Effector memory CD8-positive, alpha-beta T cell (primary cell): ENCODE measurements around the gene KIRREL3.
"Not testable (repeated sequence)": the region's sequence is repeated elsewhere in the genome, so short reads cannot be mapped to it uniquely, and the experiment has no call there.

Source experiments
- ATAC-seq: fragments of 150-1000 bp; cut with Tn5 transposase; replicated peaks from 2 replicates; pipeline ENCODE4 v1.10.0; 2021; ENCODE audit warnings: mild to moderate bottlenecking, moderate library complexity
- DNase-seq, 3 experiments: peaks; one replicate each; pipeline ENCODE4 v3.0.0; 2021
- H3K27ac Mint-ChIP-seq, 2 donors: one replicate each; pipeline ENCODE4 v1.8.0; 2022; ENCODE audit warnings: mild to moderate bottlenecking in 2 of 2, mixed read lengths in 2 of 2, moderate library complexity in 2 of 2
- H3K27me3 Mint-ChIP-seq, 2 donors: one replicate each; pipeline ENCODE4 v1.8.0; 2022; ENCODE audit warnings: mixed read lengths in 2 of 2
- H3K36me3 Mint-ChIP-seq: one replicate; pipeline ENCODE4 v1.8.0; 2022; ENCODE audit warnings: mild to moderate bottlenecking, moderate library complexity, mixed read lengths; ENCODE audit not compliant: insufficient read depth
- H3K4me1 Mint-ChIP-seq, 2 donors: one replicate each; pipeline ENCODE4 v1.8.0; 2022; ENCODE audit warnings: low read depth in 2 of 2, mixed read lengths in 2 of 2
- H3K4me3 Mint-ChIP-seq, 2 donors: one replicate each; pipeline ENCODE4 v1.8.0; 2022; ENCODE audit warnings: mild to moderate bottlenecking in 2 of 2, mixed read lengths in 2 of 2, moderate library complexity in 2 of 2
- H3K9me3 Mint-ChIP-seq, 2 donors: one replicate each; pipeline ENCODE4 v1.8.0; 2022; ENCODE audit warnings: mixed read lengths in 2 of 2

KIRREL3 gene

GRCh38 chr11:126407682-126408288 lies 592.8 kb downstream of the KIRREL3 start:
- no peaks in the 10 kb centered on the region for H3K27me3 Mint-ChIP-seq
- peaks cover 0 to 3% of the 10 kb centered on the region in 2 donors for H3K4me1 Mint-ChIP-seq
- no peak overlapping the region for H3K4me3 Mint-ChIP-seq
- H3K36me3 Mint-ChIP-seq, result no peaks in the 10 kb centered on the region
- no peak for ATAC-seq
- H3K9me3 Mint-ChIP-seq, result no peaks in the 10 kb centered on the region
- no peak for DNase-seq
- peak overlapping the region; percentile 25 to 66 for H3K27ac Mint-ChIP-seq

GRCh38 chr11:126407101-126407521 lies 593.5 kb downstream of the KIRREL3 start:
- Mint-ChIP-seq H3K4me3 (no peak overlapping the region), H3K27me3 (no peaks in the 10 kb centered on the region), H3K36me3 (no peaks in the 10 kb centered on the region), H3K9me3 (no peaks in the 10 kb centered on the region), H3K4me1 (peaks cover 0 to 3% of the 10 kb centered on the region in 2 donors), H3K27ac (no peak overlapping the region)
- ATAC-seq (no peak), DNase-seq (no peak)

- DNase-seq (no peak), ATAC-seq (no peak)
- H3K4me1 Mint-ChIP-seq, result peaks cover 0 to 3% of the 10 kb centered on the region in 2 donors
- H3K27me3 Mint-ChIP-seq, result no peaks in the 10 kb centered on the region
- H3K27ac Mint-ChIP-seq, result no peak overlapping the region
- no peaks in the 10 kb centered on the region for H3K36me3 Mint-ChIP-seq
- H3K9me3 Mint-ChIP-seq, result no peaks in the 10 kb centered on the region
- H3K4me3 Mint-ChIP-seq, result no peak overlapping the region
Observed at GRCh38 chr11:126406368-126406767, 594.2 kb downstream of the KIRREL3 start.

- ATAC-seq (no peak), DNase-seq (no peak)
- peaks cover under 1 to 3% of the 10 kb centered on the region in 2 donors for H3K4me1 Mint-ChIP-seq
- H3K27me3 Mint-ChIP-seq, result no peaks in the 10 kb centered on the region
- H3K27ac Mint-ChIP-seq, result peak overlapping the region in 1 of 2 donors; percentile 10
- H3K9me3 Mint-ChIP-seq, result no peaks in the 10 kb centered on the region
- no peaks in the 10 kb centered on the region for H3K36me3 Mint-ChIP-seq
- H3K4me3 Mint-ChIP-seq, result no peak overlapping the region
Observed at GRCh38 chr11:126405906-126406305, 594.7 kb downstream of the KIRREL3 start.

GRCh38 chr11:126405374-126405773 lies 595.2 kb downstream of the KIRREL3 start:
- Mint-ChIP-seq H3K27me3 (no peaks in the 10 kb centered on the region), H3K36me3 (no peaks in the 10 kb centered on the region), H3K4me1 (peaks cover 0 to 4% of the 10 kb centered on the region in 2 donors), H3K27ac (peak overlapping the region in 1 of 2 donors; percentile 10), H3K9me3 (no peaks in the 10 kb centered on the region), H3K4me3 (no peak overlapping the region)
- DNase-seq, result no peak
- no peak for ATAC-seq

GRCh38 chr11:126404367-126404766 lies 596.2 kb downstream of the KIRREL3 start:
- ATAC-seq (no peak), DNase-seq (no peak)
- no peaks in the 10 kb centered on the region for H3K9me3 Mint-ChIP-seq
- H3K27me3 Mint-ChIP-seq, result no peaks in the 10 kb centered on the region
- H3K27ac Mint-ChIP-seq, result peak overlapping the region in 1 of 2 donors; percentile 55
- peaks cover 0 to 4% of the 10 kb centered on the region in 2 donors for H3K4me1 Mint-ChIP-seq
- H3K4me3 Mint-ChIP-seq, result no peak overlapping the region
- no peaks in the 10 kb centered on the region for H3K36me3 Mint-ChIP-seq

GRCh38 chr11:126403658-126404057 lies 596.9 kb downstream of the KIRREL3 start:
- H3K27me3 Mint-ChIP-seq, result no peaks in the 10 kb centered on the region

GRCh38 chr11:126403022-126403581 lies 597.5 kb downstream of the KIRREL3 start:
- H3K9me3 Mint-ChIP-seq, result no peaks in the 10 kb centered on the region
- H3K4me3 Mint-ChIP-seq, result no peak overlapping the region
- H3K27ac Mint-ChIP-seq, result no peak overlapping the region
- no peaks in the 10 kb centered on the region for H3K27me3 Mint-ChIP-seq
- ATAC-seq, result no peak
- no peak for DNase-seq
- peaks cover 2 to 4% of the 10 kb centered on the region in 2 donors for H3K4me1 Mint-ChIP-seq
- no peaks in the 10 kb centered on the region for H3K36me3 Mint-ChIP-seq

More at GRCh38 chr11:126403658-126404057, 596.9 kb downstream of the KIRREL3 start:
- Mint-ChIP-seq H3K27ac (no peak overlapping the region), H3K4me1 (peaks cover 0 to 4% of the 10 kb centered on the region in 2 donors), H3K4me3 (no peak overlapping the region), H3K36me3 (no peaks in the 10 kb centered on the region), H3K9me3 (no peaks in the 10 kb centered on the region)
- no peak for DNase-seq
- ATAC-seq, result no peak

- DNase-seq (no peak), ATAC-seq (no peak)
- Mint-ChIP-seq H3K4me1 (peaks cover 4 to 5% of the 10 kb centered on the region in 2 donors), H3K36me3 (no peaks in the 10 kb centered on the region), H3K27ac (peak overlapping the region in 1 of 2 donors; percentile 4), H3K27me3 (no peaks in the 10 kb centered on the region), H3K4me3 (no peak overlapping the region), H3K9me3 (no peaks in the 10 kb centered on the region)
Observed at GRCh38 chr11:126400479-126400878, 600.1 kb downstream of the KIRREL3 start.

- Mint-ChIP-seq H3K9me3 (no peaks in the 10 kb centered on the region), H3K4me3 (no peak overlapping the region), H3K36me3 (no peaks in the 10 kb centered on the region), H3K27ac (peak overlapping the region in 1 of 2 donors; percentile 4), H3K27me3 (no peaks in the 10 kb centered on the region), H3K4me1 (peaks cover 4 to 7% of the 10 kb centered on the region in 2 donors)
- DNase-seq (no peak), ATAC-seq (no peak)
Observed at GRCh38 chr11:126400019-126400418, 600.6 kb downstream of the KIRREL3 start.

GRCh38 chr11:126398721-126399120 lies 601.8 kb downstream of the KIRREL3 start:
- ATAC-seq (no peak), DNase-seq (no peak)
- Mint-ChIP-seq H3K4me1 (peaks cover 4 to 7% of the 10 kb centered on the region in 2 donors), H3K27ac (no peak overlapping the region), H3K4me3 (no peak overlapping the region), H3K36me3 (no peaks in the 10 kb centered on the region), H3K27me3 (no peaks in the 10 kb centered on the region), H3K9me3 (no peaks in the 10 kb centered on the region)

- Mint-ChIP-seq H3K9me3 (no peaks in the 10 kb centered on the region), H3K27ac (no peak overlapping the region), H3K27me3 (no peaks in the 10 kb centered on the region), H3K4me3 (no peak overlapping the region), H3K4me1 (peaks cover 4 to 7% of the 10 kb centered on the region in 2 donors), H3K36me3 (no peaks in the 10 kb centered on the region)
- DNase-seq (no peak), ATAC-seq (no peak)
Observed at GRCh38 chr11:126398296-126398695, 602.3 kb downstream of the KIRREL3 start.

- Mint-ChIP-seq H3K27ac (no peak overlapping the region), H3K4me1 (peaks cover 11 to 13% of the 10 kb centered on the region in 2 donors), H3K36me3 (no peaks in the 10 kb centered on the region), H3K4me3 (no peak overlapping the region), H3K27me3 (no peaks in the 10 kb centered on the region), H3K9me3 (no peaks in the 10 kb centered on the region)
- no peak for DNase-seq
- no peak for ATAC-seq
Observed at GRCh38 chr11:126396965-126397364, 603.6 kb downstream of the KIRREL3 start.

- peaks cover 11 to 15% of the 10 kb centered on the region in 2 donors for H3K4me1 Mint-ChIP-seq
- H3K4me3 Mint-ChIP-seq, H3K27me3 Mint-ChIP-seq, H3K9me3 Mint-ChIP-seq, H3K36me3 Mint-ChIP-seq, DNase-seq, ATAC-seq, H3K27ac Mint-ChIP-seq: not testable (repeated sequence)
Observed at GRCh38 chr11:126396266-126396665, 604.3 kb downstream of the KIRREL3 start.
